Activated naive CD8-positive, alpha-beta T cell treated with anti-CD3 and anti-CD28 coated beads, Interleukin-2, amount 50 U/mL, for 24 hours (primary cell): ENCODE measurements around the gene BMP4.
"Not testable (repeated sequence)": the region's sequence is repeated elsewhere in the genome, so short reads cannot be mapped to it uniquely, and the experiment has no call there.

Experiments
- ATAC-seq: fragments of 150-1000 bp; cut with Tn5 transposase; one replicate; pipeline ENCODE4 v1.10.0; 2021
- DNase-seq: peaks from one replicate; pipeline ENCODE4 v3.0.0; 2021
- H3K27ac Mint-ChIP-seq: one replicate; pipeline ENCODE4 v1.8.0; 2021; ENCODE audit warnings: mild to moderate bottlenecking, mixed read lengths
- H3K27me3 Mint-ChIP-seq: one replicate; pipeline ENCODE4 v1.8.0; 2021; ENCODE audit warnings: mixed read lengths
- H3K36me3 Mint-ChIP-seq: one replicate; pipeline ENCODE4 v1.8.0; 2021; ENCODE audit warnings: low read depth, mixed read lengths
- H3K4me1 Mint-ChIP-seq: one replicate; pipeline ENCODE4 v1.8.0; 2021; ENCODE audit warnings: mixed read lengths
- H3K4me3 Mint-ChIP-seq: one replicate; pipeline ENCODE4 v1.8.0; 2021; ENCODE audit warnings: mild to moderate bottlenecking, moderate library complexity, mixed read lengths
- H3K9me3 Mint-ChIP-seq: one replicate; pipeline ENCODE4 v1.8.0; 2021; ENCODE audit warnings: mixed read lengths

The BMP4 gene

GRCh38 chr14:53956427-53957201 lies at the start of gene BMP4:
TSS of gene BMP4 (minus strand) at chr14:53956825. CDS start at chr14:53952222, 4,603 bp downstream.
- Mint-ChIP-seq H3K4me1 (peaks cover 32% of the 10 kb centered on the region), H3K9me3 (no peaks in the 10 kb centered on the region), H3K27ac (no peak within 1 kb of the TSS), H3K27me3 (peaks cover 71% of the 10 kb centered on the region), H3K4me3 (peak within 1 kb of the TSS; percentile 38), H3K36me3 (no peaks in the 10 kb centered on the region)
- DNase-seq (peak; percentile 13), ATAC-seq (peak; percentile 27)

GRCh38 chr14:54003064-54003463 lies 46.4 kb upstream of the BMP4 start:
- H3K9me3 Mint-ChIP-seq: peaks cover 13% of the 10 kb centered on the region
- H3K27ac Mint-ChIP-seq: no peak overlapping the region
- DNase-seq (no peak), ATAC-seq (no peak)
- no peaks in the 10 kb centered on the region for H3K36me3 Mint-ChIP-seq
- no peak overlapping the region for H3K4me3 Mint-ChIP-seq
- no peaks in the 10 kb centered on the region for H3K4me1 Mint-ChIP-seq
- no peaks in the 10 kb centered on the region for H3K27me3 Mint-ChIP-seq

- H3K36me3 Mint-ChIP-seq: no peaks in the 10 kb centered on the region
- no peak overlapping the region for H3K27ac Mint-ChIP-seq
- H3K9me3 Mint-ChIP-seq: peaks cover 13% of the 10 kb centered on the region
- no peak for DNase-seq
- ATAC-seq: no peak
- no peak overlapping the region for H3K4me3 Mint-ChIP-seq
- no peaks in the 10 kb centered on the region for H3K27me3 Mint-ChIP-seq
- H3K4me1 Mint-ChIP-seq: no peaks in the 10 kb centered on the region
Observed at GRCh38 chr14:54002653-54003052, 46.0 kb upstream of the BMP4 start.

- no peaks in the 10 kb centered on the region for H3K27me3 Mint-ChIP-seq
- H3K27ac Mint-ChIP-seq: no peak overlapping the region
- H3K4me3 Mint-ChIP-seq: no peak overlapping the region
- H3K36me3 Mint-ChIP-seq: no peaks in the 10 kb centered on the region
- H3K9me3 Mint-ChIP-seq: peaks cover 9% of the 10 kb centered on the region
- ATAC-seq: no peak
- DNase-seq: no peak
- H3K4me1 Mint-ChIP-seq: no peaks in the 10 kb centered on the region
Observed at GRCh38 chr14:54001189-54001878, 44.7 kb upstream of the BMP4 start.

- DNase-seq (no peak), ATAC-seq (no peak)
- Mint-ChIP-seq H3K27me3 (no peaks in the 10 kb centered on the region), H3K9me3 (peaks cover 4% of the 10 kb centered on the region), H3K4me3 (no peak overlapping the region), H3K27ac (no peak overlapping the region), H3K36me3 (no peaks in the 10 kb centered on the region), H3K4me1 (no peaks in the 10 kb centered on the region)
Observed at GRCh38 chr14:54000341-54000811, 43.8 kb upstream of the BMP4 start.

- DNase-seq (no peak), ATAC-seq (no peak)
- H3K27me3 Mint-ChIP-seq: no peaks in the 10 kb centered on the region
- H3K4me3 Mint-ChIP-seq: no peak overlapping the region
- H3K36me3 Mint-ChIP-seq: no peaks in the 10 kb centered on the region
- no peaks in the 10 kb centered on the region for H3K4me1 Mint-ChIP-seq
- H3K9me3 Mint-ChIP-seq: peaks cover 4% of the 10 kb centered on the region
- no peak overlapping the region for H3K27ac Mint-ChIP-seq
Observed at GRCh38 chr14:53999061-53999488, 42.5 kb upstream of the BMP4 start.

GRCh38 chr14:53996041-53996440 lies 39.4 kb upstream of the BMP4 start:
- no peak for ATAC-seq
- Mint-ChIP-seq H3K27me3 (no peaks in the 10 kb centered on the region), H3K9me3 (no peaks in the 10 kb centered on the region), H3K4me1 (no peaks in the 10 kb centered on the region), H3K27ac (no peak overlapping the region), H3K4me3 (no peak overlapping the region), H3K36me3 (no peaks in the 10 kb centered on the region)
- DNase-seq: no peak

- Mint-ChIP-seq H3K27me3 (no peaks in the 10 kb centered on the region), H3K27ac (no peak overlapping the region), H3K36me3 (no peaks in the 10 kb centered on the region), H3K9me3 (no peaks in the 10 kb centered on the region), H3K4me3 (no peak overlapping the region), H3K4me1 (no peaks in the 10 kb centered on the region)
- ATAC-seq: no peak
- no peak for DNase-seq
Observed at GRCh38 chr14:53993920-53994607, 37.4 kb upstream of the BMP4 start.

- no peaks in the 10 kb centered on the region for H3K27me3 Mint-ChIP-seq
- DNase-seq (no peak), ATAC-seq (no peak)
- no peak overlapping the region for H3K27ac Mint-ChIP-seq
- no peaks in the 10 kb centered on the region for H3K36me3 Mint-ChIP-seq
- peaks cover 11% of the 10 kb centered on the region for H3K9me3 Mint-ChIP-seq
- H3K4me3 Mint-ChIP-seq: no peak overlapping the region
- H3K4me1 Mint-ChIP-seq: no peaks in the 10 kb centered on the region
Observed at GRCh38 chr14:53990978-53991377, 34.4 kb upstream of the BMP4 start.

GRCh38 chr14:53986718-53987117 lies 30.1 kb upstream of the BMP4 start:
- ATAC-seq, H3K27me3 Mint-ChIP-seq, H3K27ac Mint-ChIP-seq, H3K36me3 Mint-ChIP-seq, H3K4me3 Mint-ChIP-seq, H3K4me1 Mint-ChIP-seq, DNase-seq: not testable (repeated sequence)
- peaks cover 25% of the 10 kb centered on the region for H3K9me3 Mint-ChIP-seq

- not testable (repeated sequence) for ATAC-seq, H3K36me3 Mint-ChIP-seq, H3K27ac Mint-ChIP-seq, H3K4me3 Mint-ChIP-seq, H3K27me3 Mint-ChIP-seq, DNase-seq, H3K4me1 Mint-ChIP-seq
- H3K9me3 Mint-ChIP-seq: peaks cover 25% of the 10 kb centered on the region
Observed at GRCh38 chr14:53984958-53985357, 28.3 kb upstream of the BMP4 start.

GRCh38 chr14:53983112-53983511 lies 26.5 kb upstream of the BMP4 start:
- H3K4me1 Mint-ChIP-seq: no peaks in the 10 kb centered on the region
- H3K9me3 Mint-ChIP-seq: peaks cover 25% of the 10 kb centered on the region
- ATAC-seq (no peak), DNase-seq (no peak)
- no peaks in the 10 kb centered on the region for H3K27me3 Mint-ChIP-seq
- H3K4me3 Mint-ChIP-seq: no peak overlapping the region
- no peak overlapping the region for H3K27ac Mint-ChIP-seq
- H3K36me3 Mint-ChIP-seq: no peaks in the 10 kb centered on the region

- peaks cover 21% of the 10 kb centered on the region for H3K9me3 Mint-ChIP-seq
- no peaks in the 10 kb centered on the region for H3K4me1 Mint-ChIP-seq
- H3K36me3 Mint-ChIP-seq: no peaks in the 10 kb centered on the region
- no peak for ATAC-seq
- H3K27me3 Mint-ChIP-seq: no peaks in the 10 kb centered on the region
- DNase-seq: no peak
- H3K4me3 Mint-ChIP-seq: no peak overlapping the region
- no peak overlapping the region for H3K27ac Mint-ChIP-seq
Observed at GRCh38 chr14:53982546-53982945, 25.9 kb upstream of the BMP4 start.

GRCh38 chr14:53979747-53980642 lies 23.4 kb upstream of the BMP4 start:
- H3K4me1 Mint-ChIP-seq: no peaks in the 10 kb centered on the region
- H3K27ac Mint-ChIP-seq: no peak overlapping the region
- no peak for DNase-seq
- H3K36me3 Mint-ChIP-seq: no peaks in the 10 kb centered on the region
- H3K9me3 Mint-ChIP-seq: peaks cover 11% of the 10 kb centered on the region
- ATAC-seq: no peak
- no peak overlapping the region for H3K4me3 Mint-ChIP-seq
- H3K27me3 Mint-ChIP-seq: peaks cover 2% of the 10 kb centered on the region
